AG09309 (cell line): Measurements from ENCODE around the gene PRSS8.

Experiments
- DNase-seq: peaks from one replicate; pipeline ENCODE4 v3.0.0-alpha.2; 2010; ENCODE audit warnings: low read depth
- H3K4me3 ChIP-seq: 2 replicates; pipeline ENCODE4 v1.5.1; 2011; ENCODE audit warnings: mild to moderate bottlenecking, low read depth, low read length, moderate library complexity; ENCODE audit not compliant: control insufficient read depth
- CTCF ChIP-seq: IDR thresholded peaks from 2 replicates; pipeline ENCODE4 v1.5.1; 2011; ENCODE audit warnings: mild to moderate bottlenecking, low read depth, low read length, inconsistent platforms; ENCODE audit not compliant: insufficient read depth, control insufficient read depth; ENCODE audit errors: missing control alignments

Gene PRSS8

GRCh38 chr16:31087481-31087880 lies 48.0 kb downstream of the PRSS8 start:
- no peak overlapping the region for H3K4me3 ChIP-seq
- no peak for TF ChIP-seq CTCF
- DNase-seq, result no peak

GRCh38 chr16:31086629-31086906 lies 49.0 kb downstream of the PRSS8 start:
- no peak overlapping the region for H3K4me3 ChIP-seq
- no peak for TF ChIP-seq CTCF
- DNase-seq, result no peak

GRCh38 chr16:31085873-31086628 lies 49.5 kb downstream of the PRSS8 start:
- H3K4me3 ChIP-seq, result no peak overlapping the region
- no peak for TF ChIP-seq CTCF
- DNase-seq, result no peak

GRCh38 chr16:31085411-31085810 lies 50.1 kb downstream of the PRSS8 start:
- DNase-seq, result no peak
- H3K4me3 ChIP-seq, result no peak overlapping the region
- no peak for TF ChIP-seq CTCF

GRCh38 chr16:31084584-31085302 lies 50.8 kb downstream of the PRSS8 start:
- TF ChIP-seq CTCF, result no peak
- no peak for DNase-seq
- H3K4me3 ChIP-seq, result no peak overlapping the region

GRCh38 chr16:31083981-31084380 lies 51.5 kb downstream of the PRSS8 start:
- TF ChIP-seq CTCF, result no peak
- DNase-seq, result no peak
- H3K4me3 ChIP-seq, result no peak overlapping the region
